HEK293 (cell line): Measurements from ENCODE around the gene HLA-DPB1.

Experiments used
- MZF1 ChIP-seq: fragments of 450-650 bp; formaldehyde crosslinking; IDR thresholded peaks from 2 replicates; pipeline ENCODE4 v1.5.1; 2017; ENCODE audit warnings: missing biosample characterization, missing genetic modification characterization, borderline replicate concordance
- REPIN1 ChIP-seq: fragments of 450-650 bp; formaldehyde crosslinking; IDR thresholded peaks from 2 replicates; pipeline ENCODE4 v1.5.1; 2017; ENCODE audit warnings: missing biosample characterization, missing genetic modification characterization, low read depth
- SP2 ChIP-seq: fragments of 450-650 bp; formaldehyde crosslinking; IDR thresholded peaks from 2 replicates; pipeline ENCODE4 v1.5.1; 2016; ENCODE audit warnings: missing biosample characterization, missing genetic modification characterization
- ZNF157 ChIP-seq: fragments of 450-650 bp; formaldehyde crosslinking; IDR thresholded peaks from 2 replicates; pipeline ENCODE4 v1.5.1; 2016; ENCODE audit warnings: missing biosample characterization, missing genetic modification characterization
- ZNF311 ChIP-seq: fragments of 450-650 bp; formaldehyde crosslinking; IDR thresholded peaks from 2 replicates; pipeline ENCODE4 v1.5.1; 2017; ENCODE audit warnings: missing biosample characterization, missing genetic modification characterization, borderline replicate concordance
- ZNF660 ChIP-seq: fragments of 450-650 bp; IDR thresholded peaks from 2 replicates; pipeline ENCODE4 v1.5.1; 2018; ENCODE audit warnings: missing biosample characterization, mild to moderate bottlenecking, missing genetic modification characterization
- ZNF707 ChIP-seq: fragments of 450-650 bp; formaldehyde crosslinking; IDR thresholded peaks from 2 replicates; pipeline ENCODE4 v1.5.1; 2016; ENCODE audit warnings: missing biosample characterization, missing genetic modification characterization
- ZNF785 ChIP-seq: fragments of 450-650 bp; formaldehyde crosslinking; IDR thresholded peaks from 2 replicates; pipeline ENCODE4 v1.5.1; 2016; ENCODE audit warnings: missing biosample characterization, missing genetic modification characterization
- TF ChIP-seq, protein P1 (sequence below): fragments of 450-650 bp; formaldehyde crosslinking; IDR thresholded peaks from 2 replicates; pipeline ENCODE4 v1.5.1; 2016; ENCODE audit warnings: missing biosample characterization, missing genetic modification characterization
- TF ChIP-seq, protein P2 (sequence below): fragments of 450-650 bp; formaldehyde crosslinking; IDR thresholded peaks from 2 replicates; pipeline ENCODE4 v1.5.1; 2016; ENCODE audit warnings: missing biosample characterization, missing genetic modification characterization

DNA sequence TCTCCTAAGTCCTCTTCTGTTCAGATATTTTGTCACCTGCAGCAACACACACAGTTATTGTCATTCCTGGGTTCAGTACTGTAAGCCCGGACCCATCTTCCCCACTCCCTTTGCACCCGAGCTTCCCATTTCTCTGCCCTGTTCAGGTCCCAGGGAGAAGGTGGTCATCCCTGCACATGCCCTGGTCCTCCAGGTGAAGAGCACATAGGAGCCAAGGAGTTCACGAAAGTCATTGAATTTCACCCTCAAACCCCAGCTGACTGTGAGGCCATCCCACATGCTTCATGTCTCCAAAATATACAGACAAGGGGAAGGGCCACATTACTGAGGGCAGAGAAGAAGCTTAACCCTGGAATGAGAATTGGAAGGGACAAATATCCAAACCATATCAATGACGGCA lies 10.5 kb upstream of the HLA-DPB1 start:
- TF ChIP-seq MZF1 (tag by site-specific recombination) (no peak), ZNF157 (tag by site-specific recombination) (no peak), ZNF785 (tag by site-specific recombination) (no peak), REPIN1 (no peak), ZNF660 (tag by site-specific recombination) (no peak), ZNF707 (tag by site-specific recombination) (no peak), ZNF311 (tag by site-specific recombination) (no peak), SP2 (tag by site-specific recombination) (no peak)
- TF ChIP-seq, protein P1, sequence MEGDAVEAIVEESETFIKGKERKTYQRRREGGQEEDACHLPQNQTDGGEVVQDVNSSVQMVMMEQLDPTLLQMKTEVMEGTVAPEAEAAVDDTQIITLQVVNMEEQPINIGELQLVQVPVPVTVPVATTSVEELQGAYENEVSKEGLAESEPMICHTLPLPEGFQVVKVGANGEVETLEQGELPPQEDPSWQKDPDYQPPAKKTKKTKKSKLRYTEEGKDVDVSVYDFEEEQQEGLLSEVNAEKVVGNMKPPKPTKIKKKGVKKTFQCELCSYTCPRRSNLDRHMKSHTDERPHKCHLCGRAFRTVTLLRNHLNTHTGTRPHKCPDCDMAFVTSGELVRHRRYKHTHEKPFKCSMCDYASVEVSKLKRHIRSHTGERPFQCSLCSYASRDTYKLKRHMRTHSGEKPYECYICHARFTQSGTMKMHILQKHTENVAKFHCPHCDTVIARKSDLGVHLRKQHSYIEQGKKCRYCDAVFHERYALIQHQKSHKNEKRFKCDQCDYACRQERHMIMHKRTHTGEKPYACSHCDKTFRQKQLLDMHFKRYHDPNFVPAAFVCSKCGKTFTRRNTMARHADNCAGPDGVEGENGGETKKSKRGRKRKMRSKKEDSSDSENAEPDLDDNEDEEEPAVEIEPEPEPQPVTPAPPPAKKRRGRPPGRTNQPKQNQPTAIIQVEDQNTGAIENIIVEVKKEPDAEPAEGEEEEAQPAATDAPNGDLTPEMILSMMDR, result no peak
- TF ChIP-seq, protein P2, sequence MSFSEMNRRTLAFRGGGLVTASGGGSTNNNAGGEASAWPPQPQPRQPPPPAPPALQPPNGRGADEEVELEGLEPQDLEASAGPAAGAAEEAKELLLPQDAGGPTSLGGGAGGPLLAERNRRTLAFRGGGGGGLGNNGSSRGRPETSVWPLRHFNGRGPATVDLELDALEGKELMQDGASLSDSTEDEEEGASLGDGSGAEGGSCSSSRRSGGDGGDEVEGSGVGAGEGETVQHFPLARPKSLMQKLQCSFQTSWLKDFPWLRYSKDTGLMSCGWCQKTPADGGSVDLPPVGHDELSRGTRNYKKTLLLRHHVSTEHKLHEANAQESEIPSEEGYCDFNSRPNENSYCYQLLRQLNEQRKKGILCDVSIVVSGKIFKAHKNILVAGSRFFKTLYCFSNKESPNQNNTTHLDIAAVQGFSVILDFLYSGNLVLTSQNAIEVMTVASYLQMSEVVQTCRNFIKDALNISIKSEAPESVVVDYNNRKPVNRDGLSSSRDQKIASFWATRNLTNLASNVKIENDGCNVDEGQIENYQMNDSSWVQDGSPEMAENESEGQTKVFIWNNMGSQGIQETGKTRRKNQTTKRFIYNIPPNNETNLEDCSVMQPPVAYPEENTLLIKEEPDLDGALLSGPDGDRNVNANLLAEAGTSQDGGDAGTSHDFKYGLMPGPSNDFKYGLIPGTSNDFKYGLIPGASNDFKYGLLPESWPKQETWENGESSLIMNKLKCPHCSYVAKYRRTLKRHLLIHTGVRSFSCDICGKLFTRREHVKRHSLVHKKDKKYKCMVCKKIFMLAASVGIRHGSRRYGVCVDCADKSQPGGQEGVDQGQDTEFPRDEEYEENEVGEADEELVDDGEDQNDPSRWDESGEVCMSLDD (tag by site-specific recombination), result no peak
